GM18870 (cell line): ENCODE measurements around the gene WWOX.

ENCODE experiments used
- ATAC-seq: cut with Tn5 transposase; IDR thresholded peaks from one replicate; pipeline ENCODE4 v1.9.1; 2021; ENCODE audit warnings: moderate library complexity; ENCODE audit not compliant: unreplicated experiment

Gene WWOX

DNA sequence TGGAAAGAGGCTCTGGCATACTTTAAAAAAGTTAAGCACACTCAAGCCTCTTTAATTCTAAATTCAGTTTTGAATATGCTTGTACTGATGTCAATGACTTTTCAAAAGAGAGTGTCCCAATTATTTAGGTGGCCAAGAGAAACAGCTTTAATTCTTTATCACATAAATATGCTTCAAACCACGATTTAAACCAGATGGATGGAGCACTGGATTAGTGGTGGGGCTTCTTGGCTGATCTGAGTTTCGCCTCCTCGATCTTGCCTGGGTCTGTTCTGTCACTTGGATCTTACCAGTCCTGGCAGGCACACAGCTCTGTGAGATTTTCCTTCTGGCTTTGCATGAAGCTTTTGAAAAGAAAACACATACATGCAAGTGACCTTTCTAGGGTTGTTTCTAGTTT, 1033.2 kb downstream of the WWOX start:
- ATAC-seq: no peak

DNA sequence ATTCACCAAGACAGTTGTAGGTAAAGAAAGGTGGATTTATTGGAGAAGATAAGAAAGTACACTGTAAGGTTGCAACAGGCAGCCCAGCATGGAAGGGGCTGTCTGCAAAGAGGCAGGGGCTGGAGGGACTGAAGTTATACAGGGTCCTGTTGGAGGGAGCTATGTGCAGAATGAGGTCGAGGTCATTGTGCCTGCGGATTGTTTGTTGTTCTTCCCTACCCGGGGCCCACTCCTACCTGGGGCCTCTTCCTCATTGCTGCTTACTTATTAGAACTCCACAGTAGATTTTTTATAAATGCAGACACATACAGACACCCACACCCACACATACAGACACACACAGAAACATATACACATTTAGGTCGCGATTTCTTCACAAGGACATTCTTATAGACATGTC, 1034.8 kb downstream of the WWOX start:
- ATAC-seq: no peak

DNA sequence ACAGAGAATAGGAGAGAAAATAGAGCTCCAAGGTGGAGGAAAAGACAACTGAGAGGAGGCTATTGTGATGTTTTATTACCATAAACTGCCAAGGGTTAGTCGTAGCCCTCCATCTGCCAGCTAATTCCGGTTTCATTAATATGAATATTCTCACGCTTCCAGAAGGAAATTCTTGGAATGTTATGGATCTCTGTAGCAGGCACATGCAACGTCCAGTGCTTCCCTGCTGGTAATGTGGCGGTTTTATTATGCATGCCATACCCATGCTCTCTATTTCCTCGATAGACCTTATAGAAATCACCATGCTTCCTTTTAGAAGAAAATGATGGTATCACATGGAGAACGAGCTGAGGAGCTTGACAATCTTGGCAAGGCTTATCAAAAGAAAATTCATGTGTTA, 1037.5 kb downstream of the WWOX start:
- no peak for ATAC-seq

DNA sequence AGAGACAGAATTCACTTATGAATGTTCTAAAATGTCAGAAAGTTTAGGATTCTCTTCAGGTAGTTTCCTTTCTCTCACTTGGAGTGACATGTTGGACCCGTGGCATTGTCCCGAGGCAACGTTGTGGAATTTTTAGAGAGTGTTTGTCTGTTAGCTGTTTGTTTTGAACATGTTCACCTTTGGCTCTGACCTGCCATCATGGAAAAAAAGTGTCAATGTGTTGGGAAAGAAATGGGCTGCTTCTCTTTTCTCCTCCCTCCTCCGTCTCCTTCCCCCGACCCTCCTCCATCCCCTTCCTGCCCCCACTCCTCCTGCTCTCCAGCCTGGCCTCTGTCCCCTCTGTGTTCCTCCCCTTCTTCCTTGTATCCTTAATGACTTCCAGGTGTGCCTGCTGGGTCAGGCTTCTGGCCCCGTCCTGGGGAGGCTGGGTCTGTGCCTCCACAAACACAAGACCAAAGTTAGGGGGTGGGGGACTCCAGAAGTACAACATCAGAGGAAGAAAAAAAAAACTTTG, 1038.0 kb downstream of the WWOX start:
- ATAC-seq: no peak

DNA sequence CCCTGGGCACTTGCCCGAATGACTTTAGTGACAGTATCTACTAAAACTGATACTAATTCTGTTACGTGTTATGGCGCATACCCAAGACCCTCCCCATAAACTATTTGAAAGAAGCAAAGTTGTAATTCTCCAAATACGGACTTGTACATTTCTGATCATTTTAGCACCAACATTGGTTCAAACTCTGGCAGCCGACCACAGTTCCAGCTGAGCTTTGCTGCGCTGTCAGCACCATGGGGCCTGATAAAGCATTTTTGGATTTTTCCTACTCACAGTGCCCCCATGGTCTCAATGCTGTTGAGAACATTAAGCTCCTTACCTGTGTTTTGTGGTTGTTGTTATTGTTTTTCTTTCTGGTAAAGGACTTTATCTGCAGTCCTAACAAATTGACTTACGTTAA, 1040.3 kb downstream of the WWOX start:
- ATAC-seq: no peak

DNA sequence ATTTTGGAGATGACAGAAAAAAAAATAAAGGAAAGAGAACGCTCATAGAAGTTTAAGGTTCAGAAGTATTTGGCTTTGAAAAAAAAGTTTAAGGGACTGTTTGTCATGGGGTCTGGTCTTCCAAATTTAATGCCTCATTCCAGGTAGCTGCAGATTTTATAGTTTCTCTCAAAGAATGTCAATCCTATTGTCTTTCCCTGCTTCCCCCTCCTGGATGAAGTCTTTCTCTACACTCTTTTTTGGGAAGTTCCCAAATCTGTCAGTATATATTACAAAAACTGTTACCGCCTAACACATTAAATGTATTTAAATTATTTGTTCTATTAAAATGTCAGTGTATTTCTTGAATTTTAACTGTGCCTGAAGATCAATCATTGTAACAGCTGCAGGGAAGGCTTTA, 1043.6 kb downstream of the WWOX start:
- no peak for ATAC-seq

DNA sequence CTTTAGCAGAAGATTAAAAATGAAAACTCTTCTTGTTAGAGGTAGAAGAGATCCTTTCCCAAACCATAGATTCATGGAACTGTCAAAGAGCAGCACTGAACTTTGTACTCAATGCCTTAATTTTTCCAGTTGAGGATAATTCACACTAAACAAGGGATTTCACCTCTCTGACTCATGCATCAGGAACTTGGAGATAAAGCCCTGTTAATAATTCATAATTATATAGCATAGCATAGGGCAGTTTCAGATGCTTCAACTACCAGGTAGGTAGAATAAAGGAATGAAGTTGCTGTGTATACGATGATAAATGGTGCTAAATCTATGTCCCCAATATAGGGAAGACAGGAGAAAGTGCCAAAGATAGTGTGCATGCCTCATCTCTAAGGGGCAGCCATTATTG, 1050.7 kb downstream of the WWOX start:
- no peak for ATAC-seq

DNA sequence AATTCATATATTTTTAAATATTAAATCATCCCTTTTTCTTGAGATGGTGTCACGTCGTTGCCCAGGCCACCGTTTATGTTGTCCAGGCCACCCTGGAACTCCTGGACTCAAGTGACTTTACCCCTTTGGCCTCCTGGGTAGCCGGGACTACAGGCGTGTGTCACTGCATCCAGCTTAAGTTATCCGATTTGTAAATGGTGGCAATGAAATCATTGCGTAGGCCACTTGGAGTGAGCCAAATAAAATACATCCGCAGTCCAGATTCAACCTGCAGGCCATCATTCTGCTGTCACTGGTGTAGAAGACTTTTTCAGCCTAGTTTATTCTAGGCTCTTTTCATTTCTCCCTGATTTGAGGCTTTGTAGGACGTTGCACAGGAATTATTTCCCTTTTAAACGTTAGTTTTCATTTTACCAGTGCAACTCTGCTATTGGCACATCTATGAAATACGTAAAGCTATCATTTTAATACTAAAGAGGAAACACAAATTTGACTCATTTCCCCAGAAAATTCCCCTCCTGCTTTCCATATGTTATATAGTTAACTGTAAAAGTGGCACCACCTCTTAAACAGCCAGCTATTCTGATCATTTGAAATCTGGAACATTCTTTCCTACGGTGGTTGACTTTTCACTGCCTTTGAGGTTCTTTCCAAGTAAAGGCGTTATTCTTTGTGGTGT, 1051.3 kb downstream of the WWOX start:
- no peak for ATAC-seq

DNA sequence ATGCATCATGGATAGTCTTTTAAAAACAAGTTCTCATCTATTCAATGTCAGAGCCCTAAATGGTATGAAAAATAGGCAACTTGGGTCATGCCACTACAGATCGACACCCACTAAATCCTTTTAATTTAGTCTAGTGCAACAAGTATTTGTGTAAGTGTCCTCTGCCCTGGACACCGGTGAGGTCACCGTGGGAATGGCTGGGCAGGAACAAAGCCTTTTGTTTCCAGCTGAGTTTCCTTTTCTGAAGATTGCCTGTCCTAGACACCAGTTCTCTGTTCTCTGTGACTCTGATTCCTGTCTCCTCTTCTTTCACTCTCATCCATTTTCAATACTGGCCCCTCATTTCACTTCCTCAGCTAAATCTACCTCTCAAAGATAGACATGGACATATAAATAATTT, 1054.6 kb downstream of the WWOX start:
- no peak for ATAC-seq

DNA sequence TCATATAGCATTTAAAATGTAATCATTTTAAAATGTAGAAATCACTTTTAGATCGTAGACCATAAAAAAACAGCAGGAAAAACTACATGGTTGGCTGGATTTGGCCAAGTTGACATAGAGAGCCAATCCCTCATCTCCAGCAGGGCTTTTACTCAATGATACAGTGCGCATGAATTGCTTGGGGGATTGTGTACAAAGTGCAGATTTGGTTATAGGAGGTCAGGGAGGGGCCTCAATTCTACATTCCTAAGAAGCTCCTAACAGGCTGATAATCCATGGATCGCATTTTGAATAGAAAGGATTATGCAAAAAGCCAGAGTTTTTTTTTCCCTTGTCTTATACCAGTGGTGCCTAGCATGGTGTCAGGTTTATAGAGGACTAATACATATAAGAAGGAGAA, 1056.0 kb downstream of the WWOX start:
- no peak for ATAC-seq

DNA sequence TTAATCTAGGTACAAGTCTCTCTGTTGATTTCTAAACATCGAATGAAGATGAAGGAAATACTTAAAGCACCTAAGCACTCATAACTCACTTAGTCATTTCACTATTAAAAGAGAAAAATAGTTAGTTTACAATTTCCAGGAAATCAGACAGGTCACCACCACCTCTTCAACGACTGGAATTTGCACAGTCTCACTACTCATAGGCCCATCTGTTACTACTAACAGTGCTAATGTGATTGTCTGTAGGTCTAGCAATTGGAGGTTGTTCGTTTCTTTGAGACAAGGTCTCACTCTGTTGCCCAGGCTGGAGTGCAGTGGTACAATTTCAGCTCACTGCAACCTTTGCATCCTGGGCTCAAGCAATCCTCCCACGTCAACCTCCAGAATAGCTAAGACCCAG, 1056.5 kb downstream of the WWOX start:
- ATAC-seq: no peak

DNA sequence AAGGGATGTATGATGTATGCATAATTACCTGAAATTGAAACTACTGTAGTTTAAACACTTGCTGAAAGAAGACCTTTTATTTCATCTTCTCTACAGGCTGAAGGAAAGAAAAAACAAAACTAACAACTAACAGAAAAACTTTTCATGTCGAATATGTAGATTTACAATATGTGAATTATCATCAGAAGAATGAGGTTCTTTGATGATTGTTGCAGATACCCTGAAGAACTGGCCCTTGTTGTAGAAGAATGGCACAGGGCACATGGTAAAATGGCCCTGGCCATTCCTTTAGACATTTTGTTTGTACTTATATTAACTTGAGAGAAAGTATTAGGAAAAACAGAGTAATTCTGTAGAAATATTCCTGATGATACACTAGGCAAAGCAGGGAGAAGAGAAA, 1057.3 kb downstream of the WWOX start:
- ATAC-seq: no peak

DNA sequence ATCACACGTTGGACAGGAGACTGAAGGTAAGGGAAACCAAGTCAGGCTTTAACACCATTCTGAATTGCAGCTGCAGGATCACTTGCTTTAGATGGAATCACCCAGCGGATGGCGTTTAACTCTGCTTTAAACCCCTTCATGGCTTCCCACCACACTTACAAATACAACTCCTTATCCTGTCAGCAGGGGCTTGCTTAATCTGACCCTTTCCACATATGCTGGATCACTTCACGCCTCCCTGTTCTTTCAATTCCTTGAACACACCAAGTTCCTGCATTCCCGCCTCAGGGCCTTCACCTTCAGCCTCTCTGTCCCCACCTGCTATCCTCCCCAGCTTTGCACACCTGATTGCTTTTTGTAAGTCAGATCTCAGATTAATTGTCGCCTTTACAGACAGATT, 1058.9 kb downstream of the WWOX start:
- no peak for ATAC-seq

DNA sequence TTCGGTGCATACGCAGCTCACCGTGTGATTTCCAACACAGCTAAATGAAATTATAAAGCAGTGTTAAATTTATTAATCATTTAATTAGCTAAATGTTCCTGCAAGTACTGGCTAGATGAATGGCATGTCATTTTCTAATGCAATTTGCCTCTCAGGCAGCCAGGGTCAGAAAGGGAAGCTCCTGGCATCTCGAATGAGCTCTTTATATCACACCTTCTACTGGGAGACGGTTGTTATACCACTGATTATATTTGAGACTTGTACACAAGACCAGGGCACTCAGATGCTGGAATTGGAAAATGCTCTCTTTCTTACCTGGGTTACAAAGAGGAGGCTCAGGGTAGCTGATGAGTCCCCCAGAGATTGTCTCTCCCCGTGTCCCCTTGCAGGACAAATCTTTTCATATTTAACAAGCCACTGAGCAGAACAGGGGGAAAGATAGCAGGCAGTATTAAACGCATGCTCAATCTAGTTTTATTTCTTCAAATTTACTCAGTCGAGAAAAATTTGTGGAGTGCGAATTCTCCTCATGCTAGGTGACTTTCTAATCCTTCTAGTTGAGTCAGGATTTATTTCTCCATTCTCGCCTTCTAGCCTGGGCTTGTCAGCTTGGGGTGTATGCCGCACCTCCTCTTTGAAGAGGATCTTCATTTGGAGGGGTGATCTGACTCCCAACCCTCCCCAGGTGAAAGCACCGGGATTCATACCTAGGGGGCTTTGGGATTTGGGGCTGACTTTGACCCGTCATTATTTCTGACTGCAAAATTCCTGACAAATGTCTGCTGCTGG, 1060.0 kb downstream of the WWOX start:
- ATAC-seq: no peak

DNA sequence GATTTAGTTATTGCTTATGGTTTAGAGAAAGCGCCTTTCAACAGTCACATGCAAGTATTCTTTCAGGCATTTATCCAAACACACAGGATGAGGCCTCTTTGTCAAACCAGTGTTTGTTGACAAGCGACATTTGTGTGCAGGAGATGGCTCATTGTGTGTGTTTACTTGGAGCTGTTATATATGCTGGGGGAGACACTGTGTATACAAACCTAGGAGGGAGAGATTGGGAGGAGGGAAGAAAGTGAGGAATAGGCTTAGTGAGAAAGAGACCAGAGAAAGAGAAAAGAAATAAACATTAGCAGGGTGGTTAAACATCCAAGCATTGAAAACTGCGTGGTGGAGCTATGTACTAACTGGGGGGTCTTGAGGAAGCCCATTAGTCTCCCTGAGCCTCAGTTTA, 1063.5 kb downstream of the WWOX start:
- ATAC-seq: no peak

DNA sequence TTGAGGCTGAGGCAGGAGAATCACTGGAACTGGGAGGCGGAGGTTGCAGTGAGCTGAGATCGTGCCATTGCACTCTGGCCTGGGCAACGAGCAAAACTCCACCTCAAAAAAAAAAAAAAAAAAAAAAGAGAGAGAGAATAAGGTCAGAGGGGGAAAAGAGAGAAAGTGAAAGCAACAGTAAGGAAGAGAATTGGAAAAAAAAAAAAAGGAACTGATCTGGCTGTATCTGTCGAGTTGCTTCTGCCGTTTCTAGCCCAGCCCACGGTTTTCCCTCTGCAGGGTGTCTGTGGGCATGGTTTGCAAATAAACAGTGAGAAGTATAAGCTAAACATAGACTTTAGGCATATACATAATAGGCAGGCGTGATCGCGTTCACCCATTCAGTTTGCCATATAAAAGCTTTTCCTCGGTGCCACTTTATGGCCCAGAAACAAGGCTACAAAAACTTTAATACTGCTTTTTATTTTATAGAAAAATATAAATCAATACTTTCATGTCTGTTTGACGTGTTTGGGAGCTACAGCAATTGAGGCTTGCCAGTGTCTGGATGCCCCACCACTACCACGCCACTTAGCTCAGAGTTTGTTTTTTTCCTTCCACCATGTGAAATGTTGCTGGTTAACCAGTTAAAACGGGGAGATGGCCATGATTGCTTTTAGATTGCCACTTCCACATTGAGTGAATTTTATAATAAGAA, 1064.4 kb downstream of the WWOX start:
- no peak for ATAC-seq

DNA sequence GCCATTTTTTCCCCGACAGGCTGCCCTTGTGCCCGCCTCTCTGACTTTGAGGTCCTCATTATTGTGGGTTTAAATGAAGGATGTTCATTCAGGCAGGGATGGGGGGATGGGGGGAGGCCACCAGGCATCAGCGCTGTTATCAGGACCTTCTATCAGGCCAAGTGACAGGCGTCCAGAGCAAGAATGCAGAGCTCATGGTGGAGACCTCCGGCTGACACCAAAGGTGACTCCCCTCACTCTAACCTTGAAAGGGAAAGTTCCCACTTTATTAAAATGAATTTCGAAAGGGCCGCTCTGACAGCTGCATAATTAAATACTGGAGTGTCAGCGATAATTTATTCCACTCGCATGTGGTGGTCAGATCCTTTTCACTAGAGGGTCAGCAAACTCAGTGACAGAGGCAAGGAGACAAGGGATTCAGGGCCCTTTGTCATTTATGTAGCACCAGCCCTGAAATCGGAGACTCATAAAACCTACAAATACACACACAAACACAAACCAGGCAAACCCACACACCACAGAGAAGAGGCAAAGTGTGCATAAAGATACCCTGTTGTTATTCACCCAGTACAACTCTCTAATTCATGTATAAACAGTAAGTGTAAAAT, 1065.0 kb downstream of the WWOX start:
- no peak for ATAC-seq

DNA sequence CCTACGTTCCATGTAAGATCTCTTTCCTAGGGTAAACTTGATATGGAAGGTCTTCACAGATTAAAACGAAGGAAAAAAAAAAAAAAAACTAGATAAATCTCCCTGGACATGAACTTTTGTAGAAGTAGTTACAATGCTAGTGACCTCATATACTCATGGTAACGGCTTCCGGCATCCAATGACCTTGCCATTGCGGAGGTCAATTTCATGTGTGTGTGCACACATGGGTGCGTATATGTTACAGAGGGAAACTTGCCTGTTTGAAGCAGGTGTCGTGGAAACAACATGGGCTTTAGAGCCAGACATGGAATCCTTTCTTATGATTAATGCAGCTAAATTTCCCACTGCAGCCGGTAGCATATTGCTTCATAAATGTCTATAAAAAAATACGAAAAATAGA, 1065.6 kb downstream of the WWOX start:
- no peak for ATAC-seq

DNA sequence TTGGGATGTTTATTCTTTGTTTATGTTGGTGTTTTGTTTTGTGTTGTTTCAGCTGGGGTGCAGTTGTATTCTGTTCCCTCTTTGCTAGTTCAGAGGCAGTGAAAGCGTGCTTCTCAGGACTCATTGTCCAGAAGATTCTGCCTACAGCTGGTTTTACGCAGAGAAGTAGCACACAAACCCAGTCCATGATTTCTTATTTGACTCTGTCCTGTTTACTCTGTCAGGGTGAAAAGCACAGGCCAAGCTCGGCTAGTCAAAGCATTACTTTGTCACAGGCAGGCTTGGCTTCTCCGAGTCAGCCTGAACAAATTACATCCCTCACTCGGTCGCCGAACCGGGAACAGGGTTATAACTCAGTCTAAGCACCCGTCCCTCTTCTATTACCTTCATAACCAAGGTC, 1066.1 kb downstream of the WWOX start:
- ATAC-seq: no peak

DNA sequence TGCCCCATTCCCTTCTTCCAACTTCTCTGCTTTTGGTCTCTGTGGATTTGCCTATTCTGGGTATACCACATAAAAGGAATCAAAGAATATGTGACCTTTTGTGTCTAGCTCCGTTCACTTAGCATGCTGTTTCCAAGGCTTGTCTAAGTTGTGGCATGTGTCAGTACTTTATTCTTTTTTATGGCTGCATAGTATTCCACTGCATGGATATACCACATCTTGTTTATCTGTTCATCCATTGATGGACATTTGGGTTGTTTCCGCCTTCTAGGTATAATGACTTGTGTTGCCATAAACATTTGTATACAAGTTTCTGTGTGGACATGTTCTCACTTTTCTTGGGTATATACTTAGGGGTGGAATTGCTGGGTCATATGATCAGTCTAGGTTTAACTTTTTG, 1068.4 kb downstream of the WWOX start:
- no peak for ATAC-seq

DNA sequence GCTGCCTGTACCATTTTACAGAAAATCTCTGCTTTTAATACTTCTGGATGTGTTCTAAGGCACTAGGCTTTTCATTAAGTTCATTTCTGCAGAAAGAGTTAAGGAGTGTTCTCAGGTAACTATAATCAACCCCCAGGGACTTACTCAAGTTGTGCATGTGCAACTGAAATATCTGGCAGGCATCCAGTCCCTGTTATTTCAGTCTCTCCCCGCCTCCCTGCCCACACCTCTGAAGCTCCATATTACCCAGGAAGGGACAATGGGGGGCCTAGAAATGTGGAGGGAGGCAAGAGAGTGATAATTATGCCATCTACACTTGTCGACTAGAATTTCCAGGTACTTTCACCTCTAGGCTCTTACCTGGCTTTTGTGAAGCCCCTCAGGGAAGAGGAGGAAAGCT, 1068.9 kb downstream of the WWOX start:
- ATAC-seq: no peak

DNA sequence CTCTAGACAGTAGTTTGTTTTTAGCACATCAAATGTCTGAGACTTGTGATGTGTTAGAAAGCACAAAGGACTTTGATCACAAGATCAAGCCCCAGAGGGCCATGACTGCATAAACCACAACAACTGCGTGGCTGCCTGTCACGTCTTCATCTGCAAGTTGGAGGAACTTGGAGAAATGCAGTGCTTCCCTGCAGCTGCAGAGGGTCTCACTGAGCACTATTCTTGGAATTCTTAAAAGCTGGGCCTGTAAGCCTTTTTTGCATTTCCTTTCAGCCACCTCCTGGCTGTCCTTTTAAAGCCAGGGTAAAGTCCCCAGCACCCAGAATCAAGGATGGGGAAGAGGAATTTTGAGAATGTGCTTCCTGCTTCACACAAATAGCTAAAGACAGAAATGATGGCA, 1069.8 kb downstream of the WWOX start:
- ATAC-seq: no peak
